ENCODE results near the gene DHFR. TPM values are rescaled to one million over a fixed set of nuclear protein-coding genes. Genes with fewer than 3 reads are reported as not detected.
A peak's percentile ranks its signal among the peaks of the same experiment; 100 is the strongest.

DHFR gene
- total and polyA plus RNA-seq, 9 of the 15 experiments (the other 6 are each of a cell fraction or from before 2014, with no cell fraction given): 45.6 to 176 (median 97.7) TPM

DNA sequence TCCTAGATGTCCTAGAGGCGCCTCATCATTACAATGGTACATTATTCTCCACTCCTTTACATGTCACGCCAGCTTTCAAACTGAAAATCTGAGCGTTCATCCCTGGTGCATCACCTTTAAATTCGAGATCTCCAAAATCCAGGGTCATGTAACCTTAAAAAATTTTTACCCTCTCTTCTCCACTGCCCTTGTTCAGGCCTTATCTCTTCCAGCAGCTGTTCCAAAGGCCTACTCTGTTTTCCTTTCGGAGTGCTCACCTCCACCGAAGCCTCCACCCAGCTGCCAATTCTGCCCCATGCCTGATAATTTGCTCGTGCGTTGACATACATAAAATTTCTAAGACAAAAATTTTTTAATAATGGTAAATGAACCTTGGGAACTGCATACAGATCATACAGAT, 1.3 kb downstream of the DHFR start:
- ChIA-PET CTCF (ENCODE audit: low intra/inter-chr PET ratio) (no interaction called here), POLR2A (interaction anchor here (1.4 kb wide), 1 partner anchor 11 kb away, joined by 4 read pairs; no protein-coding TSS in a partner anchor)
- FAIRE-seq: peak; percentile 70
- DNase-seq (ENCODE audit: extremely low read depth in 1 of 4, low spot score in 3 of 4): peak; percentile 41 to 74 (median 52)
- in situ Hi-C loops (cut with MboI) (no loop called here), intact Hi-C loops (cut with micrococcal nuclease) (no loop called here)
- Histone ChIP-seq H4K20me1 (replicated peaks; ENCODE audit: control insufficient read depth, insufficient read depth, low read length) (no peaks in the 10 kb centered on the region), H3K4me2 (ENCODE audit: insufficient read depth, low read length) (peak overlapping the region; percentile 80), H3K36me3 (ENCODE audit: control insufficient read depth, insufficient read depth, low read length) (peaks cover 32% of the 10 kb centered on the region), H3K9me1 (ENCODE audit: control insufficient read depth, insufficient read depth, low read length) (no peaks in the 10 kb centered on the region), H3K27ac (ENCODE audit: extremely low read depth, low read depth, low read length) (peak overlapping the region; percentile 85), H3K4me1 (replicated peaks in 1 of 2; ENCODE audit: control insufficient read depth in 2 of 2, insufficient read depth in 2 of 2, low read length in 2 of 2) (peaks cover 0 to 8% of the 10 kb centered on the region in 2 experiments; a peak in 2 of 5 replicates), H3K4me3 (peak overlapping the region; percentile 61), H3K9ac (ENCODE audit: insufficient read depth in 1 of 2, low read depth in 2 of 2, low read length in 2 of 2) (peak overlapping the region; percentile 89 to 99; a peak in 3 of 4 replicates), H3K27me3 (ENCODE audit: control insufficient read depth in 2 of 2, insufficient read depth in 2 of 2, low read length in 2 of 2) (no peaks in the 10 kb centered on the region), H3K9me3 (replicated peaks; ENCODE audit: control insufficient read depth, insufficient read depth, low read depth, low read length) (no peaks in the 10 kb centered on the region), H3K79me2 (ENCODE audit: control insufficient read depth, insufficient read depth, low read length) (peaks cover 35% of the 10 kb centered on the region), H2AFZ (ENCODE audit: low read depth, low read length) (no peak overlapping the region)
- 4% methylated on average over 8 of the region's 8 CpGs for WGBS (ENCODE audit: insufficient coverage, low coverage, missing lambda C conversion rate)
- ATAC-seq: peak; percentile 15; the same call in 1 of the 3 replicates
- no TSS peak for BruUV-seq (replicated peaks)
- TF ChIP-seq ZEB2 (IDR thresholded peaks at IDR 0.05) (0 out of 2 replicates have a peak, but pooled peaks have one; percentile 47), ZNF507 (tag; conservative IDR thresholded peaks at IDR 0.05) (no peak), TCF7L2 (IDR thresholded peaks at IDR 0.05; ENCODE audit: low read depth, low read length) (no peak), SMARCA4 (IDR thresholded peaks at IDR 0.05) (peak; percentile 82), BCL6 (CRISPR knock-in tag; IDR thresholded peaks at IDR 0.05) (no peak), NR1H2 (CRISPR knock-in tag; IDR thresholded peaks at IDR 0.05) (no peak), NONO (IDR thresholded peaks at IDR 0.05; ENCODE audit: low read depth in 2 of 2, low read length in 1 of 2) (no peak), NFXL1 (CRISPR knock-in tag; IDR thresholded peaks at IDR 0.05) (no peak), HMG20B (CRISPR knock-in tag; IDR thresholded peaks at IDR 0.05) (no peak), BCOR (IDR thresholded peaks at IDR 0.05) (no peak), ZNF140 (CRISPR knock-in tag; IDR thresholded peaks at IDR 0.05) (no peak), WHSC1 (IDR thresholded peaks at IDR 0.05; ENCODE audit: low read length) (no peak), BHLHE40 (IDR thresholded peaks at IDR 0.05; ENCODE audit: low read length) (peak; percentile 26; the same call in 1 of the 2 replicates), JUNB (CRISPR knock-in tag; conservative IDR thresholded peaks at IDR 0.05) (no peak), TAL1 (IDR thresholded peaks at IDR 0.05) (peak; percentile 84), TAF9B (IDR thresholded peaks at IDR 0.05; ENCODE audit: partially characterized antibody) (no peak), STAT5A (IDR thresholded peaks at IDR 0.05; ENCODE audit: borderline replicate concordance, low read length) (peak; percentile 49; the same call in 1 of the 2 replicates), ZNF263 (CRISPR knock-in tag; IDR thresholded peaks at IDR 0.05; ENCODE audit: borderline replicate concordance) (peak; percentile 11; the same call in 1 of the 2 replicates), CCAR2 (IDR thresholded peaks at IDR 0.05; ENCODE audit: low read depth, low read length) (no peak), GTF2F1 (IDR thresholded peaks at IDR 0.05; ENCODE audit: low read depth, low read length) (no peak), ZNF830 (CRISPR knock-in tag; IDR thresholded peaks at IDR 0.05) (no peak), ESRRA (IDR thresholded peaks at IDR 0.05; ENCODE audit: borderline replicate concordance, low read depth) (peak; percentile 15; the same call in 1 of the 2 replicates)
- TF ChIP-seq, protein P1, sequence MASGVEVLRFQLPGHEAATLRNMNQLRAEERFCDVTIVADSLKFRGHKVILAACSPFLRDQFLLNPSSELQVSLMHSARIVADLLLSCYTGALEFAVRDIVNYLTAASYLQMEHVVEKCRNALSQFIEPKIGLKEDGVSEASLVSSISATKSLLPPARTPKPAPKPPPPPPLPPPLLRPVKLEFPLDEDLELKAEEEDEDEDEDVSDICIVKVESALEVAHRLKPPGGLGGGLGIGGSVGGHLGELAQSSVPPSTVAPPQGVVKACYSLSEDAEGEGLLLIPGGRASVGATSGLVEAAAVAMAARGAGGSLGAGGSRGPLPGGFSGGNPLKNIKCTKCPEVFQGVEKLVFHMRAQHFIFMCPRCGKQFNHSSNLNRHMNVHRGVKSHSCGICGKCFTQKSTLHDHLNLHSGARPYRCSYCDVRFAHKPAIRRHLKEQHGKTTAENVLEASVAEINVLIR (CRISPR knock-in tag; IDR thresholded peaks at IDR 0.05): no peak
